ENCODE data around the gene OTC. TPM values are rescaled to one million over a fixed set of nuclear protein-coding genes. Genes with fewer than 3 reads are reported as not detected.

Gene OTC
- total RNA-seq, 1 donor from 2014 or later = not detected

GRCh38 chrX:38407126-38407525 is 54.7 kb downstream of the OTC start:
- CTCF ChIA-PET = no interaction called here
- Mint-ChIP-seq H3K36me3 (ENCODE audit: low read depth) (no peaks in the 10 kb centered on the region), H3K27me3 (peaks cover 2% of the 10 kb centered on the region), H3K9me3 (no peaks in the 10 kb centered on the region), H3K4me3 (no peak overlapping the region), H3K27ac (no peak overlapping the region), H3K4me1 (no peaks in the 10 kb centered on the region)
- ATAC-seq (ENCODE audit: low read depth) (no peak), DNase-seq (no peak)
- intact Hi-C loops (cut with micrococcal nuclease) = no loop called here
- POLR2A ChIA-PET = no interaction called here
- no peak for TF ChIP-seq CTCF (IDR thresholded peaks at IDR 0.05)

GRCh38 chrX:38409289-38409688 is 56.9 kb downstream of the OTC start:
- Mint-ChIP-seq H3K27ac (no peak overlapping the region), H3K4me1 (no peaks in the 10 kb centered on the region), H3K9me3 (no peaks in the 10 kb centered on the region), H3K27me3 (peaks cover 2% of the 10 kb centered on the region), H3K36me3 (ENCODE audit: low read depth) (no peaks in the 10 kb centered on the region), H3K4me3 (no peak overlapping the region)
- ATAC-seq (ENCODE audit: low read depth) (no peak), DNase-seq (no peak)
- ChIA-PET CTCF (no interaction called here), POLR2A (no interaction called here)
- intact Hi-C loops (cut with micrococcal nuclease) = no loop called here
- no peak for TF ChIP-seq CTCF (IDR thresholded peaks at IDR 0.05)

GRCh38 chrX:38426785-38427184 is 74.4 kb downstream of the OTC start:
- intact Hi-C loops (cut with micrococcal nuclease) = no loop called here
- POLR2A ChIA-PET = no interaction called here
- ATAC-seq (ENCODE audit: low read depth) (no peak), DNase-seq (no peak)
- H3K4me1 Mint-ChIP-seq = no peaks in the 10 kb centered on the region
- CTCF ChIA-PET = no interaction called here
- no peak overlapping the region for H3K4me3 Mint-ChIP-seq
- H3K27ac Mint-ChIP-seq = no peak overlapping the region
- peaks cover 2% of the 10 kb centered on the region for H3K27me3 Mint-ChIP-seq
- TF ChIP-seq CTCF (IDR thresholded peaks at IDR 0.05) = no peak
- no peaks in the 10 kb centered on the region for H3K9me3 Mint-ChIP-seq
- H3K36me3 Mint-ChIP-seq (ENCODE audit: low read depth) = no peaks in the 10 kb centered on the region

GRCh38 chrX:38431525-38431924 is 79.1 kb downstream of the OTC start:
- intact Hi-C loops (cut with micrococcal nuclease) = no loop called here
- TF ChIP-seq CTCF (IDR thresholded peaks at IDR 0.05) = no peak
- no peak overlapping the region for H3K4me3 Mint-ChIP-seq
- H3K27ac Mint-ChIP-seq = no peak overlapping the region
- DNase-seq (no peak), ATAC-seq (ENCODE audit: low read depth) (no peak)
- ChIA-PET POLR2A (no interaction called here), CTCF (no interaction called here)
- no peaks in the 10 kb centered on the region for H3K4me1 Mint-ChIP-seq
- H3K9me3 Mint-ChIP-seq = no peaks in the 10 kb centered on the region
- H3K27me3 Mint-ChIP-seq = peaks cover 2% of the 10 kb centered on the region
- no peaks in the 10 kb centered on the region for H3K36me3 Mint-ChIP-seq (ENCODE audit: low read depth)

GRCh38 chrX:38435130-38435529 is 82.7 kb downstream of the OTC start:
- ChIA-PET CTCF (no interaction called here), POLR2A (no interaction called here)
- no peaks in the 10 kb centered on the region for H3K36me3 Mint-ChIP-seq (ENCODE audit: low read depth)
- no peak overlapping the region for H3K27ac Mint-ChIP-seq
- H3K4me1 Mint-ChIP-seq = no peaks in the 10 kb centered on the region
- TF ChIP-seq CTCF (IDR thresholded peaks at IDR 0.05) = no peak
- H3K9me3 Mint-ChIP-seq = no peaks in the 10 kb centered on the region
- intact Hi-C loops (cut with micrococcal nuclease) = no loop called here
- no peak for DNase-seq
- peaks cover 2% of the 10 kb centered on the region for H3K27me3 Mint-ChIP-seq
- no peak for ATAC-seq (ENCODE audit: low read depth)
- no peak overlapping the region for H3K4me3 Mint-ChIP-seq

Measured in activated B cell treated with CpG ODN at 0.5 μM for 24 hours (primary cell).